ENCODE measurements around the gene EEF1AKMT3.

The EEF1AKMT3 gene

GRCh38 chr12:57823131-57823907 lies 50.9 kb downstream of the EEF1AKMT3 start:
- no peak for DNase-seq (ENCODE audit: low read depth, low spot score)
- H3K4me3 ChIP-seq (ENCODE audit: low read length) = no peak overlapping the region

GRCh38 chr12:57823908-57824640 lies 51.7 kb downstream of the EEF1AKMT3 start:
- no peak for DNase-seq (ENCODE audit: low read depth, low spot score)
- H3K4me3 ChIP-seq (ENCODE audit: low read length) = no peak overlapping the region

GRCh38 chr12:57825451-57825850 lies 53.0 kb downstream of the EEF1AKMT3 start:
- DNase-seq (ENCODE audit: low read depth, low spot score) = no peak
- no peak overlapping the region for H3K4me3 ChIP-seq (ENCODE audit: low read length)

GRCh38 chr12:57826400-57826799 lies 54.0 kb downstream of the EEF1AKMT3 start:
- DNase-seq (ENCODE audit: low read depth, low spot score) = no peak
- H3K4me3 ChIP-seq (ENCODE audit: low read length) = no peak overlapping the region

- no peak for DNase-seq (ENCODE audit: low read depth, low spot score)
- H3K4me3 ChIP-seq (ENCODE audit: low read length) = no peak overlapping the region
These were observed 54.6 kb downstream of the EEF1AKMT3 start for GRCh38 chr12:57826966-57827365.

GRCh38 chr12:57829025-57829777 lies 56.8 kb downstream of the EEF1AKMT3 start:
- DNase-seq (ENCODE audit: low read depth, low spot score) = no peak
- no peak overlapping the region for H3K4me3 ChIP-seq (ENCODE audit: low read length)

- DNase-seq (ENCODE audit: low read depth, low spot score) = no peak
- H3K4me3 ChIP-seq (ENCODE audit: low read length) = no peak overlapping the region
These were observed 58.0 kb downstream of the EEF1AKMT3 start for GRCh38 chr12:57830393-57830792.
